Astrocyte (in vitro differentiated cells and primary cell): ENCODE measurements around the gene TTC27. TPM values are rescaled to one million over a fixed set of nuclear protein-coding genes. Genes with fewer than 3 reads are reported as not detected.

Source experiments
- DNase-seq: peaks from one replicate; pipeline ENCODE4 v3.0.0-alpha.2; 2010; ENCODE audit warnings: low read depth
- FAIRE-seq: peaks from 2 replicates; lab custom pipeline; 2011; peaks lifted over from hg19 to GRCh38; lab: Jason Lieb, UNC
- H2AFZ ChIP-seq: 2 replicates; pipeline ENCODE4 v1.6.0; 2012; ENCODE audit warnings: low read depth, low read length, inconsistent platforms
- H3K27ac ChIP-seq: 2 replicates; pipeline ENCODE4 v1.5.1; 2011; ENCODE audit warnings: low read depth, low read length, inconsistent platforms
- H3K27me3 ChIP-seq: 2 replicates; pipeline ENCODE4 v1.6.0; 2011; ENCODE audit warnings: low read length, inconsistent platforms; ENCODE audit not compliant: insufficient read depth
- H3K36me3 ChIP-seq: 2 replicates; pipeline ENCODE4 v1.5.1; 2011; ENCODE audit warnings: low read length, inconsistent platforms; ENCODE audit not compliant: insufficient read depth
- H3K4me1 ChIP-seq: 2 replicates; pipeline ENCODE4 v1.5.1; 2011; ENCODE audit warnings: low read length, inconsistent platforms; ENCODE audit not compliant: insufficient read depth
- H3K4me2 ChIP-seq: 2 replicates; pipeline ENCODE4 v1.6.0; 2012; ENCODE audit warnings: low read length, inconsistent platforms
- H3K4me3 ChIP-seq: 2 replicates; pipeline ENCODE4 v1.5.1; 2011; ENCODE audit warnings: low read depth, mild to moderate bottlenecking, low read length, inconsistent platforms; ENCODE audit not compliant: insufficient read depth
- H3K79me2 ChIP-seq: 2 replicates; pipeline ENCODE4 v1.6.0; 2012; ENCODE audit warnings: mild to moderate bottlenecking, low read length, inconsistent platforms; ENCODE audit not compliant: insufficient read depth
- H3K9ac ChIP-seq: 2 replicates; pipeline ENCODE4 v1.6.0; 2012; ENCODE audit warnings: mild to moderate bottlenecking, low read length, inconsistent platforms
- H3K9me3 ChIP-seq: 2 replicates; pipeline ENCODE4 v1.5.1; 2012; ENCODE audit warnings: low read depth, mild to moderate bottlenecking, low read length, inconsistent platforms; ENCODE audit not compliant: insufficient read depth
- H4K20me1 ChIP-seq: 2 replicates; pipeline ENCODE4 v1.6.0; 2012; ENCODE audit warnings: low read length, inconsistent platforms; ENCODE audit not compliant: insufficient read depth
- H3K27ac Mint-ChIP-seq: one replicate; pipeline ENCODE4 v1.8.0; 2021; ENCODE audit warnings: mild to moderate bottlenecking, mixed read lengths; ENCODE audit not compliant: unreplicated experiment
- H3K27me3 Mint-ChIP-seq: one replicate; pipeline ENCODE4 v1.8.0; 2021; ENCODE audit warnings: low read depth, mixed read lengths; ENCODE audit not compliant: unreplicated experiment
- H3K36me3 Mint-ChIP-seq: one replicate; pipeline ENCODE4 v1.8.0; 2021; ENCODE audit warnings: low read depth, mixed read lengths; ENCODE audit not compliant: unreplicated experiment
- H3K4me1 Mint-ChIP-seq: one replicate; pipeline ENCODE4 v1.8.0; 2021; ENCODE audit warnings: low read depth, mixed read lengths; ENCODE audit not compliant: unreplicated experiment
- H3K4me3 Mint-ChIP-seq: one replicate; pipeline ENCODE4 v1.8.0; 2021; ENCODE audit warnings: mild to moderate bottlenecking, moderate library complexity, mixed read lengths; ENCODE audit not compliant: unreplicated experiment
- H3K9me3 Mint-ChIP-seq: one replicate; pipeline ENCODE4 v1.8.0; 2021; ENCODE audit warnings: mild to moderate bottlenecking, mixed read lengths; ENCODE audit not compliant: unreplicated experiment
- EZH2 ChIP-seq: IDR thresholded peaks from 2 replicates; pipeline ENCODE4 v1.6.1; 2012; ENCODE audit warnings: mild to moderate bottlenecking, low read length, inconsistent platforms; ENCODE audit not compliant: insufficient read depth
- total RNA-seq: library from RNA; stranded (reverse); gene quantifications from 2 replicates; pipeline ENCODE4 v1.2.1, GENCODE V29; 2021
- TF ChIP-seq, protein P1 (sequence below): IDR thresholded peaks from 2 replicates; pipeline ENCODE4 v1.5.1; 2011; ENCODE audit warnings: low read depth, mild to moderate bottlenecking, inconsistent platforms, low read length, moderate library complexity; ENCODE audit not compliant: insufficient read depth

TTC27 gene
- total RNA-seq, 1 donor from 2014 or later, result 25.1 TPM

- no peak for FAIRE-seq
- Histone ChIP-seq H3K36me3 (no peaks in the 10 kb centered on the region), H3K4me3 (no peak overlapping the region), H3K9ac (no peak overlapping the region), H3K4me1 (peaks cover 19% of the 10 kb centered on the region), H3K27me3 (no peaks in the 10 kb centered on the region), H3K4me2 (no peak overlapping the region), H3K27ac (no peak overlapping the region), H4K20me1 (no peaks in the 10 kb centered on the region), H3K9me3 (no peaks in the 10 kb centered on the region), H3K79me2 (no peaks in the 10 kb centered on the region), H2AFZ (no peak overlapping the region)
- no peak for DNase-seq
- peaks cover 19% of the 10 kb centered on the region for H3K4me1 Mint-ChIP-seq
- no peaks in the 10 kb centered on the region for H3K36me3 Mint-ChIP-seq
- no peak overlapping the region for H3K27ac Mint-ChIP-seq
- H3K4me3 Mint-ChIP-seq, result no peak overlapping the region
- no peak for TF ChIP-seq EZH2
- TF ChIP-seq, protein P1, sequence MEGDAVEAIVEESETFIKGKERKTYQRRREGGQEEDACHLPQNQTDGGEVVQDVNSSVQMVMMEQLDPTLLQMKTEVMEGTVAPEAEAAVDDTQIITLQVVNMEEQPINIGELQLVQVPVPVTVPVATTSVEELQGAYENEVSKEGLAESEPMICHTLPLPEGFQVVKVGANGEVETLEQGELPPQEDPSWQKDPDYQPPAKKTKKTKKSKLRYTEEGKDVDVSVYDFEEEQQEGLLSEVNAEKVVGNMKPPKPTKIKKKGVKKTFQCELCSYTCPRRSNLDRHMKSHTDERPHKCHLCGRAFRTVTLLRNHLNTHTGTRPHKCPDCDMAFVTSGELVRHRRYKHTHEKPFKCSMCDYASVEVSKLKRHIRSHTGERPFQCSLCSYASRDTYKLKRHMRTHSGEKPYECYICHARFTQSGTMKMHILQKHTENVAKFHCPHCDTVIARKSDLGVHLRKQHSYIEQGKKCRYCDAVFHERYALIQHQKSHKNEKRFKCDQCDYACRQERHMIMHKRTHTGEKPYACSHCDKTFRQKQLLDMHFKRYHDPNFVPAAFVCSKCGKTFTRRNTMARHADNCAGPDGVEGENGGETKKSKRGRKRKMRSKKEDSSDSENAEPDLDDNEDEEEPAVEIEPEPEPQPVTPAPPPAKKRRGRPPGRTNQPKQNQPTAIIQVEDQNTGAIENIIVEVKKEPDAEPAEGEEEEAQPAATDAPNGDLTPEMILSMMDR, result no peak
- H3K9me3 Mint-ChIP-seq, result no peaks in the 10 kb centered on the region
- H3K27me3 Mint-ChIP-seq, result peaks cover under 1% of the 10 kb centered on the region
Observed at GRCh38 chr2:32860385-32860784, 232.5 kb downstream of the TTC27 start.

DNA sequence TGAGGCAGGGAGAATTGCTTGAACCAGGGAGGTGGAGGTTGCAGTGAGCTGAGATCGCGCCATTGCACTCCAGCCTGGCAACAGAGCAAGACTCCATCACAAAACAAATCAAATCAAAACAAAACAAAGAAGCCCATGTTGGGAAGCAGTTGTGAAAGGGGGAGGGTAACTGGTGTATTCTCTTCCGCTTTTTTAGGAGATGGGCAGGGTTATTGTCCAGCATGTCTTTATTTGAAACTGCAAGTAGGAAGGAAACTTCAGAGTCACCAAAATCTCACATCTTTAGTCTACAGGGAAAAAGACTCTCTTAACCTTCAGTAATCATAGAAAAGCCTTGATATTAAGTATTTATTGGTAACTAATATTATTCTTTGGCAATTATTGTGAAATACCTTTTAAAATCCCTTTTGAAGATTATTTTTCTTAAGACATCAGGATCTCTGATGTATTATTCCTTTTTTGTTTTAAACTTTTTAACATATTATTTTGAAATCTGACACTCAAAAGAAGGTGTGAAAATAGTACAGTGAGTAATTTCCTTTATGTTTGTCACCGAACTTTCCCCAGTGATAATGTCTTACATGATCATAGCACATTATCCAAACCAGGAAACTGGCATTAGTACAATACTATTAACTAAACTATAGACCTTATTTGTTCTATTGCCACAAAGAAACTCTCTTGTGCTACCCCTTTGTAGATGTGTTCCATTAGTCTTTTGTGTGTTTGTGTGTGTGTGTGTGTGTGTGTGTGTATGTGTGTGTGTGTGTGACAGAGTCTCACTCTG is 234.6 kb downstream of the TTC27 start:
- H2AFZ ChIP-seq, result no peak overlapping the region
- Mint-ChIP-seq H3K4me3 (no peak overlapping the region), H3K36me3 (no peaks in the 10 kb centered on the region), H3K4me1 (peaks cover 22% of the 10 kb centered on the region), H3K9me3 (no peaks in the 10 kb centered on the region), H3K27me3 (no peaks in the 10 kb centered on the region), H3K27ac (no peak overlapping the region)
- H3K9ac ChIP-seq, result no peak overlapping the region
- no peaks in the 10 kb centered on the region for H3K36me3 ChIP-seq
- no peak overlapping the region for H3K27ac ChIP-seq
- no peak overlapping the region for H3K4me2 ChIP-seq
- no peaks in the 10 kb centered on the region for H3K9me3 ChIP-seq
- H4K20me1 ChIP-seq, result no peaks in the 10 kb centered on the region
- no peak overlapping the region for H3K4me3 ChIP-seq
- peaks cover 26% of the 10 kb centered on the region for H3K4me1 ChIP-seq
- no peaks in the 10 kb centered on the region for H3K79me2 ChIP-seq
- H3K27me3 ChIP-seq, result no peaks in the 10 kb centered on the region
- DNase-seq (no peak), FAIRE-seq (no peak)
- TF ChIP-seq, protein P1, result no peak
- TF ChIP-seq EZH2, result no peak

DNA sequence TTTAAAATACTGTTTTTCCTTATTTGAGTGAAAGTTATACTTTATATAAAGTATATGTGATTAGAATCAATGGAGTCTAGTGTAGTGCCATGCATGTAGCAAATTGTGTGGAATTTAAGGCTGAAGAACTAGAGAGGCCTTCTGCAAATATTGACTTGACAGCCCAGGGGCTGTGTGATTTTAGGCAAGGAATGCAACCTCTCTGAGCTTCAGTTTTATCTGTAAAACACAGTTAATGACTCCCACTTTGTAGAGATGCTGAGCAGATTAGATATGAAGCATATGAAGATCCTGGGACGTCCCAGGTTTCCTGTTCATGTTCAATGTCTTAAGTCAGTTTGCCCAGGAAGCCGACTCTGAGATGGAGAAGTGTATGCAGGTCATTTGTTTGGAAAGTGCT is 235.5 kb downstream of the TTC27 start:
- peaks cover 26% of the 10 kb centered on the region for H3K4me1 ChIP-seq
- H3K27ac ChIP-seq, result no peak overlapping the region
- H2AFZ ChIP-seq, result no peak overlapping the region
- H3K27me3 ChIP-seq, result no peaks in the 10 kb centered on the region
- no peaks in the 10 kb centered on the region for H3K27me3 Mint-ChIP-seq
- no peaks in the 10 kb centered on the region for H3K36me3 ChIP-seq
- H3K4me3 ChIP-seq, result no peak overlapping the region
- no peaks in the 10 kb centered on the region for H3K9me3 Mint-ChIP-seq
- H3K4me1 Mint-ChIP-seq, result peaks cover 22% of the 10 kb centered on the region
- no peaks in the 10 kb centered on the region for H3K9me3 ChIP-seq
- TF ChIP-seq EZH2, result no peak
- TF ChIP-seq, protein P1, result no peak
- H3K4me3 Mint-ChIP-seq, result no peak overlapping the region
- peak overlapping the region; percentile 54 for H3K4me2 ChIP-seq
- H3K79me2 ChIP-seq, result no peaks in the 10 kb centered on the region
- FAIRE-seq (no peak), DNase-seq (no peak)
- peak overlapping the region; percentile 34 for H3K27ac Mint-ChIP-seq
- no peak overlapping the region for H3K9ac ChIP-seq
- H4K20me1 ChIP-seq, result no peaks in the 10 kb centered on the region
- no peaks in the 10 kb centered on the region for H3K36me3 Mint-ChIP-seq
